GM12878 (cell line): Measurements from ENCODE around the gene CLNK. TPM values are rescaled to one million over a fixed set of nuclear protein-coding genes. Genes with fewer than 3 reads are reported as not detected.

Experiments used
- ATAC-seq: fragments of 200-7000 bp; cut with Tn5 transposase; 3 replicates; pipeline ENCODE4 v1.9.1; 2020; ENCODE audit warnings: mild to moderate bottlenecking, moderate library complexity
- BruUV-seq: library from RNA; stranded (reverse); fragments of 400-500 nt; replicated peaks from 2 replicates; lab custom pipeline; 2021; lab: Mats Ljungman, UMichigan
- CTCF ChIA-PET: fragments of 300-600 bp; sonication (Branson Sonifier 250); formaldehyde crosslinking; extraction: SDS; loops from one replicate; lab custom pipeline; 2021; ENCODE audit warnings: inconsistent platforms; lab: Yijun Ruan, JAX
- POLR2A ChIA-PET: fragments of 350-600 bp; formaldehyde crosslinking; extraction: SDS; loops from one replicate; lab custom pipeline; 2021; ENCODE audit warnings: inconsistent platforms; lab: Charles Lee
- RAD21 ChIA-PET: fragments of 300-600 bp; sonication (Branson Sonifier 250); formaldehyde crosslinking; loops from one replicate; lab custom pipeline; 2023; ENCODE audit warnings: antibody characterized with exemption; ENCODE audit not compliant: unreplicated experiment; lab: Charles Lee
- SMC1A ChIA-PET: fragments of 300-600 bp; sonication (Branson Sonifier 250); formaldehyde crosslinking; loops from one replicate; lab custom pipeline; 2023; ENCODE audit not compliant: unreplicated experiment, uncharacterized antibody; lab: Charles Lee
- DNase-seq: peaks from one replicate; pipeline ENCODE4 v3.0.0-alpha.2; 2011; ENCODE audit warnings: low read depth, low spot score
- FAIRE-seq: peaks from 3 replicates; lab custom pipeline; 2011; peaks lifted over from hg19 to GRCh38; lab: Jason Lieb, UNC
- H2AFZ ChIP-seq: 2 replicates; pipeline ENCODE4 v1.6.0; 2011; ENCODE audit warnings: low read depth, low read length, control low read depth; ENCODE audit not compliant: control insufficient read depth
- H3K27ac ChIP-seq: 2 replicates; pipeline ENCODE4 v1.5.1; 2011; ENCODE audit warnings: control low read depth; ENCODE audit not compliant: control insufficient read depth, insufficient read depth
- H3K27me3 ChIP-seq, 2 experiments: replicated peaks in 1 of 2; 2 replicates each; pipeline versions ENCODE4 v1.6.0 to v1.6.1; 2011; ENCODE audit warnings: low read length in 1 of 2; ENCODE audit not compliant: control insufficient read depth in 2 of 2, insufficient read depth in 2 of 2
- H3K36me3 ChIP-seq, 2 experiments: 2 replicates each; pipeline ENCODE4 v1.5.1; 2011; ENCODE audit warnings: low read length in 1 of 2; ENCODE audit not compliant: control insufficient read depth in 2 of 2, insufficient read depth in 2 of 2
- H3K4me1 ChIP-seq: 2 replicates; pipeline ENCODE4 v1.6.1; 2011; ENCODE audit warnings: mild to moderate bottlenecking, low read length, moderate library complexity, mixed read lengths; ENCODE audit not compliant: control insufficient read depth, insufficient read depth
- H3K4me2 ChIP-seq: 2 replicates; pipeline ENCODE4 v1.6.0; 2011; ENCODE audit warnings: control low read depth; ENCODE audit not compliant: control insufficient read depth, insufficient read depth
- H3K4me3 ChIP-seq: fragments of 200-600 bp; sonication (generic); 2 replicates; pipeline ENCODE4 v1.5.1; 2016
- H3K79me2 ChIP-seq: 2 replicates; pipeline ENCODE4 v1.6.0; 2011; ENCODE audit warnings: low read length; ENCODE audit not compliant: control insufficient read depth, insufficient read depth
- H3K9ac ChIP-seq: 2 replicates; pipeline ENCODE4 v1.8.0; 2011; ENCODE audit warnings: low read length, control low read depth, mixed read lengths; ENCODE audit not compliant: control insufficient read depth, insufficient read depth
- H3K9me3 ChIP-seq: replicated peaks from 3 replicates; pipeline ENCODE4 v1.5.1; 2011; ENCODE audit warnings: mild to moderate bottlenecking, low read length; ENCODE audit not compliant: control insufficient read depth, insufficient read depth
- H4K20me1 ChIP-seq: 2 replicates; pipeline ENCODE4 v1.6.0; 2011; ENCODE audit not compliant: control insufficient read depth, insufficient read depth
- FOS ChIP-seq: IDR thresholded peaks from 3 replicates; pipeline ENCODE4 v1.6.1; 2011; ENCODE audit warnings: borderline replicate concordance; ENCODE audit not compliant: insufficient read length; ENCODE audit errors: extremely low read depth
- FOXM1 ChIP-seq: IDR thresholded peaks from 2 replicates; pipeline ENCODE4 v1.6.1; 2012; ENCODE audit warnings: low read depth, mild to moderate bottlenecking, inconsistent platforms, low read length, moderate library complexity
- HDGF ChIP-seq: fragments of 450-650 bp; IDR thresholded peaks from 2 replicates; pipeline ENCODE4 v1.6.1; 2016; ENCODE audit warnings: antibody characterized with exemption
- JUNB ChIP-seq: IDR thresholded peaks from 2 replicates; pipeline ENCODE4 v1.6.1; 2016; ENCODE audit warnings: antibody characterized with exemption, mild to moderate bottlenecking
- KAT2A ChIP-seq: conservative IDR thresholded peaks from 2 replicates; pipeline ENCODE4 v1.6.1; 2011; ENCODE audit warnings: low read depth, low read length; ENCODE audit not compliant: control insufficient read depth
- MEF2A ChIP-seq: IDR thresholded peaks from 2 replicates; pipeline ENCODE4 v1.6.1; 2011; ENCODE audit warnings: low read depth, mild to moderate bottlenecking, low read length, moderate library complexity; ENCODE audit not compliant: insufficient read depth
- MEF2B ChIP-seq: fragments of 450-650 bp; IDR thresholded peaks from 2 replicates; pipeline ENCODE4 v1.6.1; 2018; ENCODE audit warnings: mild to moderate bottlenecking, moderate library complexity; ENCODE audit not compliant: partially characterized antibody, poor library complexity, severe bottlenecking
- MTA2 ChIP-seq: fragments of 450-650 bp; IDR thresholded peaks from 2 replicates; pipeline ENCODE4 v1.6.1; 2016; ENCODE audit warnings: low read depth, mild to moderate bottlenecking, moderate library complexity
- MYC ChIP-seq: IDR thresholded peaks from 2 replicates; pipeline ENCODE4 v1.6.1; 2011; ENCODE audit warnings: mild to moderate bottlenecking, low read length, moderate library complexity, inconsistent platforms; ENCODE audit not compliant: insufficient read depth, insufficient replicate concordance, insufficient read length, severe bottlenecking
- NBN ChIP-seq: fragments of 450-650 bp; IDR thresholded peaks from 2 replicates; pipeline ENCODE4 v1.6.1; 2016
- RFX5 ChIP-seq: IDR thresholded peaks from 2 replicates; pipeline ENCODE4 v1.6.1; 2011; ENCODE audit warnings: low read depth, low read length, improper control_type of control experiment
- SIN3A ChIP-seq: IDR thresholded peaks from 2 replicates; pipeline ENCODE4 v1.6.1; 2012; ENCODE audit warnings: low read depth, low read length, improper control_type of control experiment
- ZNF622 ChIP-seq: fragments of 450-650 bp; IDR thresholded peaks from 2 replicates; pipeline ENCODE4 v1.6.1; 2017; ENCODE audit warnings: mild to moderate bottlenecking, inconsistent platforms
- WGBS: methylation state at CpG from one replicate; pipeline ENCODE4 v1.1.6; 2016; ENCODE audit warnings: low lambda C conversion rate; ENCODE audit not compliant: insufficient replicate concordance, insufficient coverage; ENCODE audit errors: missing lambda C conversion rate; 5-methylcytosine and 5-hydroxymethylcytosine counted together
- in situ Hi-C: fragments of 300-500 bp; cut with MboI; formaldehyde crosslinking; loops from 9 replicates; pipeline ENCODE4 v1.14.3; 2018; ENCODE audit warnings: mixed read lengths
- intact Hi-C: fragments of 100-400 bp; cut with micrococcal nuclease; formaldehyde crosslinking; loops from one replicate; pipeline ENCODE4 v1.14.2; 2022; ENCODE audit not compliant: unreplicated experiment
- polyA plus RNA-seq, 11 experiments: library from polyadenylated mRNA; depleted of rRNA in 4 of 11; unstranded in 6 of 11; stranded (reverse) in 5 of 11; fragments of >200 nt; fragmentation: Nextera tagmentation in 4 of 11; fragmentation: Illumina TruSeq in 1 of 11; extraction: Ambion mirVana in 4 of 11; extraction: Trizol in 1 of 11; gene quantifications; 1 replicate in 1 of 11; 2 replicates in 10 of 11; pipeline versions ENCODE4 v1.2.1 to v1.2.3, GENCODE V29; 2011 to 2016; ENCODE audit warnings: inconsistent platforms in 2 of 11, missing spikeins in 2 of 11, low read depth in 1 of 11
- total RNA-seq, 4 experiments: library from RNA; depleted of rRNA in 3 of 4; stranded (reverse); fragments of >200 nt in 3 of 4; fragmentation: Illumina TruSeq in 1 of 4; extraction: Trizol in 1 of 4; gene quantifications; 2 replicates each; pipeline versions ENCODE4 v1.2.1 to v1.2.3, GENCODE V29; 2013 to 2021

CLNK gene
- total and polyA plus RNA-seq, 10 of the 15 experiments (the other 5 are each of a cell fraction or from before 2014, with no cell fraction given) = 2.1 to 14.3 (median 2.7) TPM

DNA sequence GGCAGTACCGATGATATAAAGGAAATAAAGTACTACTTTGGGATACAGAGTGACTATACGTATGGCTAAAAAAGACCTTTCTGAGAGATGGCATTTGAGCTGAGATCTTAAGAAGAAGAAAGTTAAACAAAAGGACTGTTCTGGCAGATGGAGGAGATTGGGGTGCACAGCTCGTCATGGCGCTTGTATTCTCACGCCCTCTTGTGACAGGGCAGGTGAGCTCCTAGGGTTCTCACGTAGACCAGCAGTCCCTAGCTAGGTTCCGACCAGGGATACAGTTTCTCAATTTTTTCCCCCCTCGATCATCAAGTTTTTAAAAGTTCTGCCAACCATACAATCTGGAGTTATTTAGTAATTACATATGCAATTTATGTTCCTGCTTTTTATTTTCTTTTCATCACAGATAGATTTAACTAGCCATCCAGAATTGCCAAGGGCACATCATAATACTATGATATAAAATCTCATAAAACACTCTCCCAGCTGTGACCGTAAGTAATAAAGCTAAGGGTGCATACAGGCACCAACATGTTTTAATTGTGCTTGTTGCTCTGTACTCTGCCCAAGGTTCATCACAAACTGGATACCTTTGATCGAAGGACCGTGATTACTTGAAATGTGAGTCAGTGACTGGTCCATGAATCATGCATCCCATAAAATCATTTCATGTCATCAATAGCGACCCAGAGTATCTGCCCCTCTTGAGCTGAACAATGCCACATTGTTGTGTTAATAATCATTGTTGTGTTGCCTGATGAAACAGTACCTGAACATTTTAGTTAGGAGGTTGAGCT, 157.9 kb downstream of the CLNK start:
- TF ChIP-seq JUNB = no peak
- H3K4me1 ChIP-seq = no peaks in the 10 kb centered on the region
- FAIRE-seq = no peak
- no peaks in the 10 kb centered on the region for H3K27me3 ChIP-seq
- CTCF ChIA-PET = interaction anchor here (1.2 to 3.4 kb wide), 7 partner anchors 9 to 368 kb away, joined by 3 to 14 read pairs (median 5); no protein-coding TSS in a partner anchor
- RAD21 ChIA-PET = interaction anchor here (0.7 to 1.5 kb wide), 3 partner anchors 11 to 66 kb away, joined by 3 to 4 read pairs (median 3); no protein-coding TSS in a partner anchor
- H3K4me3 ChIP-seq = no peak overlapping the region
- ATAC-seq = no peak
- H2AFZ ChIP-seq = no peak overlapping the region
- in situ Hi-C loops = no loop called here
- no peak overlapping the region for H3K27ac ChIP-seq
- no TSS peak for BruUV-seq
- no peak overlapping the region for H3K4me2 ChIP-seq
- H3K79me2 ChIP-seq = no peaks in the 10 kb centered on the region
- no peak overlapping the region for H3K9ac ChIP-seq
- H3K9me3 ChIP-seq = no peaks in the 10 kb centered on the region
- SMC1A ChIA-PET = interaction anchor here (1.0 to 1.6 kb wide), 4 partner anchors 8 to 358 kb away, joined by 3 to 7 read pairs (median 6); no protein-coding TSS in a partner anchor
- POLR2A ChIA-PET = no interaction called here
- no peaks in the 10 kb centered on the region for H4K20me1 ChIP-seq
- no peaks in the 10 kb centered on the region for H3K36me3 ChIP-seq
- no peak for DNase-seq
- 52% methylated on average over 12 of the region's 12 CpGs for WGBS
- intact Hi-C loops = no loop called here

DNA sequence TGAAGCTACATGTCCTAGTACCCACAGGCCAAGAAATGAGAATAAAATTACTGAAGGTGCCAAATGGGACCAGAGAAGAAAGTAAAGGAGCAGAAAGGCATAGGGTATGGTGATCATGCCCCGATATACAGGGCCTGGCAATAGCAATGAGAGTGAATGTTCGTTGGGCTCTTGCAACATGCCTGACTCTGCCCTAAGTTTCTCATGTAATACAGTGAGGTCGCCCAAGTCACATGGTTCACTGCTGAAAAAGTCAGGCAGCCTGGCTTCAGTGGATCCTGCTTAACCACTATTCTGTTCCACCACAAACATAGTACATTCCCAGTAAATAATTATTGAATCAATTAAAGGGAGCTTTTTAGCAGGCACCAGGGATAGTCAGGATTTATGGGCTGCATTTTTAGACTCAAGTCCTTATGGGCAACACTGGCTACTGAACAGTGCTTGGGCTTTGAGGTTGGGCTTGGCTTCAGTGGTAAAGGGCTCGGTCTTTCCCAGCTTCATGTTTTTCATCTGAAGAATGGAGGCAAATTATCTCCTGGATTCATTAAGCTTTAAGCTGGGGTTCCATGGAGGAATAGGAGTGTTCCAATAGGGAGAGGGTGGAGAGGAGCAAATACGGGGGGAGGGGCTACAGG, 160.3 kb downstream of the CLNK start:
- no peak overlapping the region for H3K9ac ChIP-seq
- in situ Hi-C loops = no loop called here
- intact Hi-C loops = no loop called here
- H3K27me3 ChIP-seq = no peaks in the 10 kb centered on the region
- H3K79me2 ChIP-seq = no peaks in the 10 kb centered on the region
- ChIA-PET RAD21 (no interaction called here), CTCF (interaction anchor here (1.2 to 3.4 kb wide), 2 partner anchors 13 to 31 kb away, joined by 3 to 14 read pairs; no protein-coding TSS in a partner anchor), POLR2A (no interaction called here), SMC1A (interaction anchor here (0.5 kb wide), 1 partner anchor 218 kb away, joined by 3 read pairs; no protein-coding TSS in a partner anchor)
- no peaks in the 10 kb centered on the region for H3K9me3 ChIP-seq
- WGBS = 7% methylated on average over 5 of the region's 5 CpGs
- H3K4me2 ChIP-seq = no peak overlapping the region
- H4K20me1 ChIP-seq = no peaks in the 10 kb centered on the region
- no peaks in the 10 kb centered on the region for H3K4me1 ChIP-seq
- ATAC-seq (no peak), DNase-seq (no peak), FAIRE-seq (no peak)
- BruUV-seq = no TSS peak
- H3K27ac ChIP-seq = no peak overlapping the region
- H2AFZ ChIP-seq = no peak overlapping the region
- H3K36me3 ChIP-seq = no peaks in the 10 kb centered on the region
- H3K4me3 ChIP-seq = no peak overlapping the region
- TF ChIP-seq MYC (no peak), RFX5 (no peak), FOS (no peak), MTA2 (no peak), FOXM1 (no peak), MEF2B (no peak), KAT2A (no peak), NBN (no peak), MEF2A (no peak), SIN3A (no peak), ZNF622 (no peak), HDGF (no peak)
